Measurements from ENCODE around the gene TTC34.
"Not testable (repeated sequence)": the region's sequence is repeated elsewhere in the genome, so short reads cannot be mapped to it uniquely, and the experiment has no call there.

The TTC34 gene

GRCh38 chr1:2690180-2690579, 111.3 kb downstream of the TTC34 start:
- not testable (repeated sequence) for H3K23ac ChIP-seq (ENCODE audit: low read depth, low read length, poor library complexity); H3K4me2 ChIP-seq (ENCODE audit: insufficient read depth, low read length, poor library complexity, severe bottlenecking); H3K9ac ChIP-seq (ENCODE audit: low read depth, low read length, poor library complexity); H3K18ac ChIP-seq (ENCODE audit: low read length); H2BK120ac ChIP-seq (ENCODE audit: low read depth, low read length); H3K4me3 ChIP-seq (ENCODE audit: low read length in 2 of 2); H3K14ac ChIP-seq (ENCODE audit: low read length); DNase-seq (ENCODE audit: low spot score); H3K79me1 ChIP-seq (ENCODE audit: low read depth, low read length); H3K4ac ChIP-seq (ENCODE audit: low read length); H3K4me1 ChIP-seq (ENCODE audit: control insufficient read depth in 2 of 2, insufficient read depth in 1 of 2, low read depth in 1 of 2, low read length in 2 of 2); H3K27me3 ChIP-seq (ENCODE audit: control insufficient read depth in 3 of 3, insufficient read depth in 3 of 3, low read depth in 1 of 3, low read length in 3 of 3); H2AFZ ChIP-seq (ENCODE audit: low read length); H2BK12ac ChIP-seq (ENCODE audit: low read length); H3K36me3 ChIP-seq (replicated peaks in 1 of 2; ENCODE audit: control insufficient read depth in 2 of 2, insufficient read depth in 2 of 2, low read length in 2 of 2); H2AK5ac ChIP-seq (ENCODE audit: low read depth, low read length); H4K8ac ChIP-seq (ENCODE audit: low read depth, low read length); H3K27ac ChIP-seq (replicated peaks; ENCODE audit: low read length); H3K9me3 ChIP-seq (replicated peaks in 1 of 2; ENCODE audit: control insufficient read depth in 2 of 2, insufficient read depth in 1 of 2, low read depth in 1 of 2, low read length in 2 of 2); H2BK15ac ChIP-seq (ENCODE audit: low read length); H4K91ac ChIP-seq (ENCODE audit: low read depth, low read length, poor library complexity); H2BK5ac ChIP-seq (ENCODE audit: low read length)
- WGBS, 2 donors (ENCODE audit: extremely low coverage in 2 of 2, insufficient read length in 2 of 2, insufficient replicate concordance in 1 of 2): no CpG with 5 or more reads among the region's 10 CpGs

GRCh38 chr1:2688336-2688665, 113.2 kb downstream of the TTC34 start:
- not testable (repeated sequence) for H2BK15ac ChIP-seq (ENCODE audit: low read length); H3K27ac ChIP-seq (replicated peaks; ENCODE audit: low read length); H3K4me2 ChIP-seq (ENCODE audit: insufficient read depth, low read length, poor library complexity, severe bottlenecking); H3K9ac ChIP-seq (ENCODE audit: low read depth, low read length, poor library complexity); H2AK5ac ChIP-seq (ENCODE audit: low read depth, low read length); H3K9me3 ChIP-seq (replicated peaks in 1 of 2; ENCODE audit: control insufficient read depth in 2 of 2, insufficient read depth in 1 of 2, low read depth in 1 of 2, low read length in 2 of 2); H3K36me3 ChIP-seq (replicated peaks in 1 of 2; ENCODE audit: control insufficient read depth in 2 of 2, insufficient read depth in 2 of 2, low read length in 2 of 2); H3K27me3 ChIP-seq (ENCODE audit: control insufficient read depth in 3 of 3, insufficient read depth in 3 of 3, low read depth in 1 of 3, low read length in 3 of 3); H3K4me1 ChIP-seq (ENCODE audit: control insufficient read depth in 2 of 2, insufficient read depth in 1 of 2, low read depth in 1 of 2, low read length in 2 of 2); H3K14ac ChIP-seq (ENCODE audit: low read length); H2BK5ac ChIP-seq (ENCODE audit: low read length); H3K79me1 ChIP-seq (ENCODE audit: low read depth, low read length); H2BK12ac ChIP-seq (ENCODE audit: low read length); H4K8ac ChIP-seq (ENCODE audit: low read depth, low read length); H2AFZ ChIP-seq (ENCODE audit: low read length); H3K18ac ChIP-seq (ENCODE audit: low read length); H4K91ac ChIP-seq (ENCODE audit: low read depth, low read length, poor library complexity); H2BK120ac ChIP-seq (ENCODE audit: low read depth, low read length); H3K4ac ChIP-seq (ENCODE audit: low read length); DNase-seq (ENCODE audit: low spot score); H3K4me3 ChIP-seq (ENCODE audit: low read length in 2 of 2)
- no CpG with 5 or more reads among the region's 11 CpGs for WGBS, 2 donors (ENCODE audit: extremely low coverage in 2 of 2, insufficient read length in 2 of 2, insufficient replicate concordance in 1 of 2)
- H3K23ac ChIP-seq (ENCODE audit: low read depth, low read length, poor library complexity): peak overlapping the region; percentile 43

GRCh38 chr1:2687638-2688335, 113.7 kb downstream of the TTC34 start:
- not testable (repeated sequence) for H2BK5ac ChIP-seq (ENCODE audit: low read length); DNase-seq (ENCODE audit: low spot score); H3K18ac ChIP-seq (ENCODE audit: low read length); H3K9me3 ChIP-seq (replicated peaks in 1 of 2; ENCODE audit: control insufficient read depth in 2 of 2, insufficient read depth in 1 of 2, low read depth in 1 of 2, low read length in 2 of 2); H3K9ac ChIP-seq (ENCODE audit: low read depth, low read length, poor library complexity); H2BK15ac ChIP-seq (ENCODE audit: low read length); H3K4ac ChIP-seq (ENCODE audit: low read length); H3K36me3 ChIP-seq (replicated peaks in 1 of 2; ENCODE audit: control insufficient read depth in 2 of 2, insufficient read depth in 2 of 2, low read length in 2 of 2); H2BK120ac ChIP-seq (ENCODE audit: low read depth, low read length); H3K79me1 ChIP-seq (ENCODE audit: low read depth, low read length); H2AFZ ChIP-seq (ENCODE audit: low read length); H3K4me2 ChIP-seq (ENCODE audit: insufficient read depth, low read length, poor library complexity, severe bottlenecking); H4K91ac ChIP-seq (ENCODE audit: low read depth, low read length, poor library complexity); H3K27ac ChIP-seq (replicated peaks; ENCODE audit: low read length); H2AK5ac ChIP-seq (ENCODE audit: low read depth, low read length); H3K14ac ChIP-seq (ENCODE audit: low read length); H3K27me3 ChIP-seq (ENCODE audit: control insufficient read depth in 3 of 3, insufficient read depth in 3 of 3, low read depth in 1 of 3, low read length in 3 of 3); H4K8ac ChIP-seq (ENCODE audit: low read depth, low read length); H3K4me1 ChIP-seq (ENCODE audit: control insufficient read depth in 2 of 2, insufficient read depth in 1 of 2, low read depth in 1 of 2, low read length in 2 of 2); H2BK12ac ChIP-seq (ENCODE audit: low read length); H3K4me3 ChIP-seq (ENCODE audit: low read length in 2 of 2)
- WGBS, 2 donors (ENCODE audit: extremely low coverage in 2 of 2, insufficient read length in 2 of 2, insufficient replicate concordance in 1 of 2): no CpG with 5 or more reads among the region's 17 CpGs
- peak overlapping the region; percentile 43 for H3K23ac ChIP-seq (ENCODE audit: low read depth, low read length, poor library complexity)

- H2BK15ac ChIP-seq (ENCODE audit: low read length); DNase-seq (ENCODE audit: low spot score); H2AK5ac ChIP-seq (ENCODE audit: low read depth, low read length); H2BK5ac ChIP-seq (ENCODE audit: low read length); H3K27ac ChIP-seq (replicated peaks; ENCODE audit: low read length); H3K23ac ChIP-seq (ENCODE audit: low read depth, low read length, poor library complexity); H2BK120ac ChIP-seq (ENCODE audit: low read depth, low read length); H3K79me1 ChIP-seq (ENCODE audit: low read depth, low read length); H3K27me3 ChIP-seq (ENCODE audit: control insufficient read depth in 3 of 3, insufficient read depth in 3 of 3, low read depth in 1 of 3, low read length in 3 of 3); H4K91ac ChIP-seq (ENCODE audit: low read depth, low read length, poor library complexity); H3K14ac ChIP-seq (ENCODE audit: low read length); H3K4me3 ChIP-seq (ENCODE audit: low read length in 2 of 2); H2AFZ ChIP-seq (ENCODE audit: low read length); H3K9me3 ChIP-seq (replicated peaks in 1 of 2; ENCODE audit: control insufficient read depth in 2 of 2, insufficient read depth in 1 of 2, low read depth in 1 of 2, low read length in 2 of 2); H2BK12ac ChIP-seq (ENCODE audit: low read length); H3K4me1 ChIP-seq (ENCODE audit: control insufficient read depth in 2 of 2, insufficient read depth in 1 of 2, low read depth in 1 of 2, low read length in 2 of 2); H3K36me3 ChIP-seq (replicated peaks in 1 of 2; ENCODE audit: control insufficient read depth in 2 of 2, insufficient read depth in 2 of 2, low read length in 2 of 2); H3K18ac ChIP-seq (ENCODE audit: low read length); H3K4ac ChIP-seq (ENCODE audit: low read length); H3K9ac ChIP-seq (ENCODE audit: low read depth, low read length, poor library complexity); H4K8ac ChIP-seq (ENCODE audit: low read depth, low read length); H3K4me2 ChIP-seq (ENCODE audit: insufficient read depth, low read length, poor library complexity, severe bottlenecking): not testable (repeated sequence)
- no CpG with 5 or more reads among the region's 14 CpGs for WGBS, 2 donors (ENCODE audit: extremely low coverage in 2 of 2, insufficient read length in 2 of 2, insufficient replicate concordance in 1 of 2)
Measured at GRCh38 chr1:2687174-2687591, 114.3 kb downstream of the TTC34 start.
